Neural crest cell (in vitro differentiated cells): ENCODE results near the gene CDCA7. TPM values are rescaled to one million over a fixed set of nuclear protein-coding genes. Genes with fewer than 3 reads are reported as not detected.

Source experiments
- DNase-seq: peaks from one replicate; pipeline ENCODE4 v3.0.0; 2021; ENCODE audit warnings: low read depth, mixed read lengths, low spot score
- H3K27ac Mint-ChIP-seq: one replicate; pipeline ENCODE4 v1.8.0; 2021; ENCODE audit warnings: mild to moderate bottlenecking, mixed read lengths; ENCODE audit not compliant: unreplicated experiment
- H3K27me3 Mint-ChIP-seq: 2 replicates; pipeline ENCODE4 v1.8.0; 2021; ENCODE audit warnings: low read depth, mild to moderate bottlenecking, mixed read lengths
- H3K36me3 Mint-ChIP-seq: 2 replicates; pipeline ENCODE4 v1.8.0; 2021; ENCODE audit warnings: low read depth, mild to moderate bottlenecking, mixed read lengths
- H3K4me1 Mint-ChIP-seq: 2 replicates; pipeline ENCODE4 v1.8.0; 2021; ENCODE audit warnings: mixed read lengths
- H3K4me3 Mint-ChIP-seq: one replicate; pipeline ENCODE4 v1.8.0; 2021; ENCODE audit warnings: mild to moderate bottlenecking, mixed read lengths
- H3K9me3 Mint-ChIP-seq: 2 replicates; pipeline ENCODE4 v1.8.0; 2021; ENCODE audit warnings: mixed read lengths
- total RNA-seq: library from RNA; stranded (reverse); gene quantifications from 2 replicates; pipeline ENCODE4 v1.2.1, GENCODE V29; 2021
- TF ChIP-seq, protein P1 (sequence below): fragments of 200-600 bp; sonication (generic); conservative IDR thresholded peaks from 2 replicates; pipeline ENCODE4 v1.5.0; 2021; ENCODE audit warnings: antibody characterized with exemption, mild to moderate bottlenecking

The CDCA7 gene
- total RNA-seq, 1 donor from 2014 or later: 82.5 TPM

DNA sequence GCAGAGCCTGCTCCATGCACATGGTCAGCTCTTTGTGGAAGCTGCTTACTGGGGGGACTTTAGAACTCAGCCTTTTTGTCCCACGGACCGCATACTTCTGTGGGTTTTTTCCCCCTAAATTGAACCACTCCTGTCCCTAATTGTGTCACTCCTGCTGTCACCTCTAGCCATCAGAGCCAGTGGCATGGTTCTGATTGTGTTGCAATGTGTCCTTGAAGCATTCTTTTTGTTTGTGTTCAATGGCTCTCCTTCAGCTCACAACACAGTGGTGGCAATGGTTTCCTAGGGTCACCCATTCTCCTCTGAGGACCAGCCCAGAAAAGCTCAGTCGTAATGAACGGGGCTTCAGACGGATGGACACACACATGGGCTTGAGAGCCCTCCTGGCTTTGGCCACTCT is 35.4 kb downstream of the CDCA7 start:
- no peak overlapping the region for H3K4me3 Mint-ChIP-seq
- H3K4me1 Mint-ChIP-seq: peaks cover 18% of the 10 kb centered on the region
- no peak for DNase-seq
- TF ChIP-seq, protein P1, sequence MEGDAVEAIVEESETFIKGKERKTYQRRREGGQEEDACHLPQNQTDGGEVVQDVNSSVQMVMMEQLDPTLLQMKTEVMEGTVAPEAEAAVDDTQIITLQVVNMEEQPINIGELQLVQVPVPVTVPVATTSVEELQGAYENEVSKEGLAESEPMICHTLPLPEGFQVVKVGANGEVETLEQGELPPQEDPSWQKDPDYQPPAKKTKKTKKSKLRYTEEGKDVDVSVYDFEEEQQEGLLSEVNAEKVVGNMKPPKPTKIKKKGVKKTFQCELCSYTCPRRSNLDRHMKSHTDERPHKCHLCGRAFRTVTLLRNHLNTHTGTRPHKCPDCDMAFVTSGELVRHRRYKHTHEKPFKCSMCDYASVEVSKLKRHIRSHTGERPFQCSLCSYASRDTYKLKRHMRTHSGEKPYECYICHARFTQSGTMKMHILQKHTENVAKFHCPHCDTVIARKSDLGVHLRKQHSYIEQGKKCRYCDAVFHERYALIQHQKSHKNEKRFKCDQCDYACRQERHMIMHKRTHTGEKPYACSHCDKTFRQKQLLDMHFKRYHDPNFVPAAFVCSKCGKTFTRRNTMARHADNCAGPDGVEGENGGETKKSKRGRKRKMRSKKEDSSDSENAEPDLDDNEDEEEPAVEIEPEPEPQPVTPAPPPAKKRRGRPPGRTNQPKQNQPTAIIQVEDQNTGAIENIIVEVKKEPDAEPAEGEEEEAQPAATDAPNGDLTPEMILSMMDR: no peak
- no peaks in the 10 kb centered on the region for H3K27me3 Mint-ChIP-seq
- H3K36me3 Mint-ChIP-seq: no peaks in the 10 kb centered on the region
- no peak overlapping the region for H3K27ac Mint-ChIP-seq
- no peaks in the 10 kb centered on the region for H3K9me3 Mint-ChIP-seq

DNA sequence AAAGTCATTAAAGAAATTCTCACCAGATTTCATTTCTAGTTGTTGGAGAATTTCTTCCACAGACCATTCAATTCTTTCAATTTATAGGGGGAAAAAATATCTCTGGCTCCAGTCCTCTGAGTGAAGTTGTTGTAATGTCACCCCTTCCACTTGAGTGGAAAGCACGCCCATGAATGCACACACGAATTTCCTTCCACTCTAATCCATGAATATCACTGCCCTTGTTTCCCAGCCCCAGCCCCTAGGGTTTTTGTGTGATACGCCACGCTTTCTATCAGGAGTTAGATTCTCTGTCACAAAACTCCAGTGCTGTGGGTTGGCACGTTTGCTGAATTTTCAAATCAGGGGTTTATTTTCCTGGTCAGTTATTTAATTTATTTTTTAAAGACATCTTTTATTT is 38.1 kb downstream of the CDCA7 start:
- Mint-ChIP-seq H3K36me3 (no peaks in the 10 kb centered on the region), H3K4me1 (peaks cover 6% of the 10 kb centered on the region), H3K9me3 (no peaks in the 10 kb centered on the region), H3K27ac (no peak overlapping the region), H3K4me3 (no peak overlapping the region), H3K27me3 (no peaks in the 10 kb centered on the region)
- TF ChIP-seq, protein P1: no peak
- DNase-seq: no peak

DNA sequence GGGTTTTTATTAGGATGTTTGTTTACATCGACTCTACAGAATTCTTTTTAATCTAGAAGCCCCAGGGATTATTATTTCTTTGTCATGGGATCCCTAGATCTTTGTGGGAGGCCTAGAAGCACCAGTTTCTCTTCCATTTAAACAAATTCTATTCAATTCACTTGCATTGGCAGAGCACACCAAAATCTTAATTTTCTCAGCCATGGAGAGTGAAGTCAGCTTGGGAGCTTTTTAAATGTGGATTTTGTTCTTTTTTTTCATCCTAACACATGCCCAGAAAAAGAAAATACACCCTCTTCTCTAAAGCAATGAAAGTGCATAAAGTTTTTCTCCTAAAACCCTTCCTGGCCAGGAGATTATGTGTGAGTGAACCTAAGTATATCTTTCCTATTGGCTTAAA is 38.5 kb downstream of the CDCA7 start:
- H3K4me1 Mint-ChIP-seq: peaks cover 6% of the 10 kb centered on the region
- no peak overlapping the region for H3K4me3 Mint-ChIP-seq
- DNase-seq: no peak
- H3K27me3 Mint-ChIP-seq: no peaks in the 10 kb centered on the region
- no peaks in the 10 kb centered on the region for H3K36me3 Mint-ChIP-seq
- TF ChIP-seq, protein P1: no peak
- no peaks in the 10 kb centered on the region for H3K9me3 Mint-ChIP-seq
- H3K27ac Mint-ChIP-seq: no peak overlapping the region

DNA sequence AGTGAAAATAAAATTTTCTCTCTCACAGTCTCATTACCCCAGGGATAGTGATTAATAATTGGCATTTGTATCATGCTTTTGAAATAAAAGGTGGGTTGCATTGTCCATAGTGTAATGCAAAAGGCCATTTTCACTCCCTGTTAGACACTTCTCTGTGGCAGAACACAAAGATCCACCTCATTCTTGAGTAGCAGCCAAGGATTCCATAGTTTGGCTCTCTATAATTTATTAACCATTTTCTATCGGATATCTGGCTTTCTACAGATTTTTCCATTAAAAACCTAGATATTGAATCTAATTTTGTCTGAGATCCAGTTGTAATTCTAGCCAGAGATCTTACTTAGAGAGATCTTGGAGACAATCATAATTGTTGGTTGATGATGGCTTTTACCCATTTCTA is 39.0 kb downstream of the CDCA7 start:
- TF ChIP-seq, protein P1: no peak
- Mint-ChIP-seq H3K4me3 (no peak overlapping the region), H3K36me3 (no peaks in the 10 kb centered on the region), H3K9me3 (no peaks in the 10 kb centered on the region), H3K4me1 (peaks cover 6% of the 10 kb centered on the region), H3K27ac (no peak overlapping the region), H3K27me3 (no peaks in the 10 kb centered on the region)
- no peak for DNase-seq

DNA sequence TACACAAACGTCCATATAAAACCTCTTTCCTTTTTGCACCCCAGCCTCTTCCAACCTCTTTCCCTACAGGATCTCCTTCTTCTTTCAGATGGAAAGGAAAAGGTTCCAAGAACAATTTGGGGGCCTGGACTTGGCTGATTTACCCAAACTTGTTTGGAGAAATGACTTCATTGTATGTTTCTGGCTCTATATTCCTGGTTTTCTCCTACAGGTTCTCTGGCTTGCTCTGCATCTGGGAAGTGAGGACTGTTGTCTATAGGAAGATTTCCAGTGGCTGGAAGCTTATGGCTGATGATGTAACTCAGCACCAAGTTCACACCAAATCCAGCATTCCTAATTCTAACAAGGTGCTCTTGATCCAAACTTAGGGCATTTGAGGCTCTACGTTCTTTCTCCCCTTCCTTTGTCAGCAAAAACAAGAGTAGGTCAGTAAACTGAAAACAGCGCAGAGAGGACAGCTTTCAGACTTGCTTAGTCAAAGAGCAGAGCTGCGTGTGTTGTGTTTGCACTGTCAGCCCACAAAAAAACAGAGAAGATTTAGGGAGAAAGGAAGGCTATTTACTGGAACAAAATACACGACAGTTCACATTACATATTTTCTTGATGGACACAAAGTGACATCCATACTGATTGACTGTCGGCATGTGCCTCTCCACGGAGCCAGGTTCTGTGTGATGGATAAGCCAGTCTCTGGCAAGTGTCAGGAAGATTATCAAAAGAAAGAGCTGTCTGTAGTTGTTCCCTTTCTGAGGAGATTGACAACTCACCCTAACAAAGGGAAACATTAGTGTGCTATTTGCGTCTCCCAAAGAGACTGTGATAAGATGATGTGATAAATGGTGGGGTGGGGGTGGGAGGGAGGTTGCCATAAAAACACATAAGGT is 39.7 kb downstream of the CDCA7 start:
- H3K27me3 Mint-ChIP-seq: peaks cover 3% of the 10 kb centered on the region
- no peak overlapping the region for H3K27ac Mint-ChIP-seq
- H3K4me1 Mint-ChIP-seq: peaks cover 6% of the 10 kb centered on the region
- no peaks in the 10 kb centered on the region for H3K36me3 Mint-ChIP-seq
- no peaks in the 10 kb centered on the region for H3K9me3 Mint-ChIP-seq
- no peak for DNase-seq
- TF ChIP-seq, protein P1: no peak
- no peak overlapping the region for H3K4me3 Mint-ChIP-seq
